ENCODE measurements around the gene SCAI.

The SCAI gene

GRCh38 chr9:124899845-124900244 lies 243.5 kb downstream of the SCAI start:
- no peak for ATAC-seq
- TF ChIP-seq BACH2 (CRISPR knock-in tag; IDR thresholded peaks at IDR 0.05; ENCODE audit: borderline replicate concordance), result no peak
- TF ChIP-seq ISL1 (CRISPR knock-in tag; IDR thresholded peaks at IDR 0.05), result no peak
- no peak for TF ChIP-seq ZFP3 (CRISPR knock-in tag; IDR thresholded peaks at IDR 0.05)
- no peak for TF ChIP-seq PATZ1 (CRISPR knock-in tag; IDR thresholded peaks at IDR 0.05; ENCODE audit: borderline replicate concordance)
- TF ChIP-seq OSR1 (CRISPR knock-in tag; IDR thresholded peaks at IDR 0.05), result no peak
- TF ChIP-seq CREB5 (CRISPR knock-in tag; IDR thresholded peaks at IDR 0.05; ENCODE audit: low read depth), result no peak
- TF ChIP-seq POU6F1 (CRISPR knock-in tag; IDR thresholded peaks at IDR 0.05; ENCODE audit: borderline replicate concordance, low read depth), result no peak
- no peak for TF ChIP-seq ARNTL (CRISPR knock-in tag; IDR thresholded peaks at IDR 0.05; ENCODE audit: borderline replicate concordance, low read depth)
- TF ChIP-seq PPARA (CRISPR knock-in tag; IDR thresholded peaks at IDR 0.05; ENCODE audit: borderline replicate concordance), result no peak
- no peak for TF ChIP-seq ZNF8 (CRISPR knock-in tag; IDR thresholded peaks at IDR 0.05)
- TF ChIP-seq RARB (CRISPR knock-in tag; IDR thresholded peaks at IDR 0.05), result no peak
- no peak for TF ChIP-seq TOX (CRISPR knock-in tag; IDR thresholded peaks at IDR 0.05; ENCODE audit: borderline replicate concordance)
- no peak for TF ChIP-seq ESRRG (CRISPR knock-in tag; IDR thresholded peaks at IDR 0.05)
- TF ChIP-seq TCF4 (CRISPR knock-in tag; IDR thresholded peaks at IDR 0.05; ENCODE audit: borderline replicate concordance), result no peak
- TF ChIP-seq ZNF70 (CRISPR knock-in tag; IDR thresholded peaks at IDR 0.05), result no peak
- TF ChIP-seq CSDC2 (CRISPR knock-in tag; IDR thresholded peaks at IDR 0.05), result no peak
- no peak for TF ChIP-seq ZFP30 (CRISPR knock-in tag; IDR thresholded peaks at IDR 0.05)
- TF ChIP-seq ZNF565 (CRISPR knock-in tag; conservative IDR thresholded peaks at IDR 0.05; ENCODE audit: low read depth), result no peak

GRCh38 chr9:124897570-124898460 lies 245.5 kb downstream of the SCAI start:
- TF ChIP-seq CSRNP3 (CRISPR knock-in tag; IDR thresholded peaks at IDR 0.05) (no peak), PPARA (CRISPR knock-in tag; IDR thresholded peaks at IDR 0.05; ENCODE audit: borderline replicate concordance) (no peak), ESRRG (CRISPR knock-in tag; IDR thresholded peaks at IDR 0.05) (no peak), CREB5 (CRISPR knock-in tag; IDR thresholded peaks at IDR 0.05; ENCODE audit: low read depth) (no peak)
- ATAC-seq, result no peak

- peak; percentile 83 for ATAC-seq
Measured at GRCh38 chr9:124894741-124895170, 248.6 kb downstream of the SCAI start.

More at GRCh38 chr9:124894741-124895170, 248.6 kb downstream of the SCAI start:
- TF ChIP-seq ESRRG (CRISPR knock-in tag; IDR thresholded peaks at IDR 0.05) (no peak), GLIS3 (CRISPR knock-in tag; IDR thresholded peaks at IDR 0.05) (no peak), ZNF565 (CRISPR knock-in tag; conservative IDR thresholded peaks at IDR 0.05; ENCODE audit: low read depth) (no peak), CSDC2 (CRISPR knock-in tag; IDR thresholded peaks at IDR 0.05) (no peak)

Measured in SK-N-SH treated with all-trans-retinoic acid at 6 μM for 48 hours (cell line).